D341Med (cell line): Measurements from ENCODE around the gene OAT.
"Not testable (repeated sequence)": the region's sequence is repeated elsewhere in the genome, so short reads cannot be mapped to it uniquely, and the experiment has no call there.

Experiments used
- DNase-seq: peaks from one replicate; pipeline ENCODE4 v3.0.0; 2012; ENCODE audit warnings: low spot score

The OAT gene

GRCh38 chr10:124447751-124448466, 29.2 kb upstream of the OAT start:
- DNase-seq, result peak; percentile 35

DNA sequence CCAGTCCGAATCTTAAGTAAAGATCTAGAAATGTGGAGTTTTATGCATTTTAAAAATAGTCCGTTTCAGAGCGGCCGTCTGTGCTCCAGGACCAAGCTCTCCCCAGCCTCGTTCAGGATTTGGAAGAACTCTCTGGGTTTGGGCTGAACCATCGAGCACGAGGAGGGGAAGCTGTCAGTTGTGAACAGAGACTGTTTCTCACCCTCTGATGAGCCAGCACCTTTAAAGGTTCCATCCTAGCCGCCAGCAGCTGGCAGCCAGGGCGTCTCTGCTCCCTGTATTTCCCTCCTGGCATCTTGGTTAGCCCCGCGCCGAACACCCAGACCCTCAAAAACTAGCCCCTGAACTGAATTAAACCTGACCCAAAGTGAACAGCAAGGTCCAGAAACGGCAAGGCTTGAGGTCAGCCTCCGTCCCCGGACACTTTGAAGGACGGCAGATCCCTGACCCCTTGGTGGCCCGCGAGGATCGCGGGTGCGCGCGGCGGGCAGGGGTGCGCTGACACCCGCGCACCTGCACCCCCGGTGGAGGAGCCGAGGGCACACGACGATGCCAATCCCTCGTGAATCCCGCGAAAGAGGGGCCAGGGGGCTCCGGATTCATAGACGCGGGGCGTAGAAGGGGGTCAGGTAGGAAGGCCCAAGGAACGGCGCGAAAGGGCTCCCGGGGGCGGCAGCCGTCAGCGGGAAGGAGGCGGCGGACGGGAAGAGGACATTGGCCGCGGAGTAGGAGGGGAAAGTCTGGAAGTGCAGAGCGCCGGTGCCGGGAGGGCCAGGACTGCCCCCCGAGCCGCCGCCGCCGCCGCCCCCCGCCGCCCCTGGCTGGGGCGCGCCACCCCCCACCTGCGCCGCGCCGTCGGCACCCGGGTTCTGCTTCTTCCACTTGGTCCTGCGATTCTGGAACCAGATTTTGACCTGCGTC, 28.4 kb upstream of the OAT start:
- no peak for DNase-seq

GRCh38 chr10:124441694-124442093, 23.0 kb upstream of the OAT start:
- not testable (repeated sequence) for DNase-seq

DNA sequence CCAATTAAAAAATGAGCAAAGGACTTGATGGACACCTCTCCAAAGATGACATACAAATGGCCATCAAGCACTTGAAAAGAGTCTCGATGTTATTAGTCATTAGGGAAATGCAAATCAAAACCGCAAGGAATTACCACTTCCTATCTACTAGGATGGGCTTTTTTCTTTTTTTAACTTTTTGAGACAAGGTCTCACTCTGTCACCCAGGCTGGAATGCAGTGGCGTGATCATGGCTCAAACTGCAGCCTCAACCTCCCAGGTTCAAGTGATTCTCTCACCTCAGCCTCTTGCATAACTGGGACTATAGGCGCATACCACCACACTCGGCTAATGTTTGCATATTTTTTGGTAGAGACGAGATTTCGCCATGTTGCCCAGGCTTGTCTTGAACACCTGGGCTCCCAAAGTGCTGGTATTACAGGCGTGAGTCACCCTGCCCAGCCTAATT, 17.5 kb upstream of the OAT start:
- no peak for DNase-seq

- not testable (repeated sequence) for DNase-seq
Measured at GRCh38 chr10:124435683-124436082, 17.0 kb upstream of the OAT start.

GRCh38 chr10:124433461-124433860, 14.7 kb upstream of the OAT start:
- no peak for DNase-seq

GRCh38 chr10:124430077-124430476, 11.4 kb upstream of the OAT start:
- no peak for DNase-seq

DNA sequence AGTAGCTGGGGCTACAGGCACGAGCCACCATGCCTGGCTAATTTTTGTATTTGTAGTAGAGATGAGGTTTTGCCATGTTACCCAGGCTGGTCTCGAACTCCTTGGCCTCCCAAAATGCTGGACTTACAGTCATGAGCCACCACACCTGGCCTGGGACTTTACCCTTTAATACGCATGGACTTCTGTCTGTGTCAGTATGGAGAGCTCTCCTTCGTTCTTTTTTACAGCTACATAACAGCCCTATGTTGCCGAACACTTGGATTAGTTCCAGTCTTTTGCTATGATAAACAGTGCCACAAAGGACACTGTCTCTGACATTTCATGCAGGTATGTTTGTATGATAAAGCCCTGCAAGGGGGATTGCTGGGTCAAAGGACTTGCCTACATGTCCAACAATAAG, 10.9 kb upstream of the OAT start:
- DNase-seq, result no peak

DNA sequence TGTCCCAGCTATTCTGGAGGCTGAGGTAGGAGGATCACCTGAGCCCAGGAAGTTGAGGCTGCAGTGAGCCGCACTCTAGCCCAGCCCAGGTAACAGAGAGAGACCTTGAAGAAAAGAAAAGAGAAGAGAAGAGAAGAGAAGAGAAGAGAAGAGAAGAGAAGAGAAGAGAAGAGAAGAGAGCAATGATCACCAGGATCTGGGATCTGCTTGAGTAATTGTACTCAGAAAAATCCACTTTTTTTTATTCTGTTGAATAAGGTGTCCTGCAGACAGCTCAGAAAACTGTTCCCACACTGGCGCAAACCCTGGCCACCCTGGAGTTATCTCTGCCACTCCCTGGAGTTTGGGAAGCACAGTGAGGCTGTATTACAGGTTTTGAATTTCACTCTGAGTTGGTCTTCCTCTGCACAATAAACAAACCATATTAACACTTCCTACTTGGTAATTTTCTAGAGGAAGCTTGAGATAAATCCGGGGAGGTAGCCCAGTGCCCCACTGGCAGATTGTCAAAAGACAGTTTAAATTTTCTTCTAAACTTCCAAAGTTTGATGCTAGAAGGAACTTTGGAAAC, 9.6 kb upstream of the OAT start:
- DNase-seq, result no peak

DNA sequence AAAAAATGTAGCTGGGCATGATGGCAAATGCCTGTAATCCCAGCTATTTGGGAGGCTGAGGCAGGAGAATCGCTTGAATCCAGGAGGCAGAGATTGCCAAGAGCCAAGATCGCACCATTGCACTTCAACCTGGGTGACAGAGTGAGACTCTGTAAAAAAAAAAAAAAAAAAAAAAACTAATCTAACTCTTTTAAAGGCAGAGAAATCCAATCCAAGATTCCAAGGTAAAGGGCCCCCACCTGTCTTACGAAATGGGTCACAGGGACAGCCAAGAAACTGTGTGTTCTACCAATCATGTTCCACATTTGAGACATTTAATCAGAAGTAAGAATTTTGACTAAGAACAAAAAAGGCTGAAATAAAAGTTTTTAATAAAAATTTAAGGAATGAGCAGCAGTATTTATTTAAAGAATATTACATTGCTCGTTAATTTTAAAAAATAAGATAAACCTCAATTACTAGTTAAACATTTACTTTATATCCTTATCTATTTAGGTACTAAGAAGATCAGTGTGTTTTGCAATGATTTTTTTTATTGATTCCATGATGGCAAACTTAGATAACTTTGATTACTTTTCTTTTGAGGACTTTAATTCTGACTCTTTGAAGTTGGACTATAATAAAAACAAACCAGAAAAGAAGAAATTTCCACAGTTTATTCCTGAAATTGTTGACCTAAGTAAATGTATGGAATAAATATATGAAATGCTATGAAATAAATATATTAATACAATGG, 6.7 kb upstream of the OAT start:
- DNase-seq, result no peak

GRCh38 chr10:124423813-124424212, 5.1 kb upstream of the OAT start:
- DNase-seq, result no peak

DNA sequence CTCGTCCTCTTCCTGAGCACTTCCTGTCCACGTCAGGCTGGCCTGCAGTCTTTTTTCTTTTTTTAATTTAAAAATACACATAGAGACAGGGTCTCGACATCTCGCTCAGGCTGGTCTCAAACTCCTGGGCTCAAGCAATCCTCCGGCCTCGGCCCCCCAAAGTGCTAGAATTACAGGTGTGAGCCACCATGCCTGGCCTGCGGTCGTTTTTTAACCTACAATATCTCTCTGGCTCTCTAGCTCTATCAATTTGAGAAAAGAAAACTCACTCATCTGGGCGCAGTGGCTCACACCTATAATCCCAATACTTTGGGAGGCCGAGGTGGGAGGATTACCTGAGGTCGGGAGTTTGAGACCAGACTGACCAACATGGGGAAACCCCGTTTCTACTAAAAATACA, 4.0 kb upstream of the OAT start:
- no peak for DNase-seq

- no peak for DNase-seq
Measured at GRCh38 chr10:124420254-124420653, 1.5 kb upstream of the OAT start.

GRCh38 chr10:124419635-124420034, 912 bp upstream of the OAT start:
- no peak for DNase-seq

DNA sequence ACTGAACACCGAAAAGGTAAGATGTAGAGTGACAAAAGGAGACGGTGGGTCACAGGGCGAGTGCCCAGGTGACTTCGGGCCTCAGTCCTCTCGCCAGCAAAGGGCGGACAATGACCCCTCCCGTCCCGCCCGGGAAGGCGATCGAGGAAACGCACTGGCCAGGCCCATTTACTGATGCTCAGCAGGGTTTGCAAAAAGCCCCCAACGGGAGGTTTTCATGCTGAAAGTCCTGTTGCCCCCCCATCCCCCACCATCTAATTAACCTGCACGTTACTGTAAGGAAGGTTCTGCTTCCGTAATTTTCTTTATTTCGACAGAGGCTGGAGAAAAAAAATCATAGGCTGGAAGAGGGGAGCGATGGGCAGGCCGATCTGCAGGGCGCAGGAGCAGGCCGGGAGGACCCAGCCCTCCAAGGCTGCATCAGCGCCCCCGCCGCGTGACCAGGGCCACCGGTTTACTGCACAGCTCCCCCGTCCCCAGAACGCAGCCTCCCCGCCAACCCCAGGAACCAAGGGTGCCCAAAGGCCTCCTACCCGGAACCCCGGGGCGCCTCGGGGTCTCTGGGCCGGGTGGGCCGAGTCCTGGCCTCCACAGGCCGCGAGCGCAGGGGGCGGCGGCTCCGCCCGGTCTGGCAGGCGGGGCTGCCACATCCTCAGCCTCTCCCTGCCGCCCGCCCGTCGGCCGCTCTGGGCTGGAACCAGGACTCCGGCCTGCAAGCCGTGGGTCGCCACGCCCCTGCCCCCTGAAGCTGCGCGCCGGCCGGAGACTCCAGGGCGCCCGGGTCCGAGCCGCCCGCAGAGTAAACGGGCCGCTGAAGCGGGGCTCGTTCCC, 613 bp downstream of the OAT start:
- peak; percentile 72 for DNase-seq

- no peak for DNase-seq
Measured at GRCh38 chr10:124416733-124417132, 2.0 kb downstream of the OAT start.

DNA sequence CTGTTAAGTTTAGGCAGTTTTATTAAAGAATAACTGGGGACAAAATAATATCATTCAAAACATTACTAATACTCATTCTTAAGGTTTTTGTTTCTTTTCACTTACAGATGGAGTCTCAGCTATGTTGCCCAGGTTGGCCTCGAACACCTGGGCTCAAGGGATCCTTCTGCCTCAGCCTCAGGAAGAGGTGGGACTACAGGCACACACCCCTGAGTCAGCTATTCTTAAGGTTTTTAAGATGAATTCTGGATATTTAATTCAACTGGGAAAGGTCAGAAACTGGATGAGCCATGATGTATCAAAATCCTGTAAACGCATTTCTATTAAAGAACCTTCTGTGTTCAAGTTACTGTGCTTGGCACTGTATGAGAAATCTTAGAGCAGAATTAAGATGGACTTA, 3.5 kb downstream of the OAT start:
- DNase-seq, result no peak

GRCh38 chr10:124414076-124414475, 4.6 kb downstream of the OAT start:
- DNase-seq, result no peak

DNA sequence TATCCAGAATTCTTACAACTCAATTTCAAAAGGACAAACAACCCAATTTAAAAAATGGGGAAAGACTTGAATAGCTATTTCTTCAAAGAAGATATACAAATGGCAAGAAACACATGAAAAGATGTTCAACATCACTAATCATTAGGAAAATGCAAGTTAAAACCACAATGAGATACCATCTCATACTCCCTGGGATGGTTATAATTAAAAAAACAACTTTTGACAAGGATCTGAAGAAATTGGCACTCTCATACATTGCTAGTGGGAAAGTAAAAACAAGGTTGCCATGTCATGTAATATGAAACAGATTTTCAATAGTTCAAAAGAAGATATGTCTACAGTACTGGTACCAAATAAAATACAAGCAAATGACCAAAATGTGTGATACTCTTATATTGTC, 9.0 kb downstream of the OAT start:
- no peak for DNase-seq

DNA sequence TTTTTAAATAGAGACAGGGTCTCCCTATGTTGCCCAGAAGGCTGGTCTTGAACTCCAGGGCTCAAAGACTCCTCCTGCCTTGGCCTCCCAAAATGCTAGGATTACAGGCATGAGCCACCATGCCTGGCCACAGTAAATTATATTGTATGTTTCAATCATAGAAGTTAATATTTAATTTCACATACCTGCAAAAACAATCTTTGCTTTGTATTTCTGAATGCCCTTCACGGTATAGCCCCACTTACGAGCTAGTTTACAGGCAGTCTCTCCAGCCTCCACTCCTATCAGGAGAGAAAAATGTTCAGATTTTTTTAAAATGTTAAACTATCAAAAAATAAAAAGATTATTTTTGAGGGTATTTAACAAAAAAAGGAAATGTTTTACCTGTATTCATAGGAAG, 10.4 kb downstream of the OAT start:
- DNase-seq, result no peak

GRCh38 chr10:124407456-124407855, 11.3 kb downstream of the OAT start:
- DNase-seq, result no peak
